GM10266 (cell line): ENCODE data around the gene EMC8.

ENCODE experiments used
- DNase-seq: peaks from one replicate; pipeline ENCODE4 v3.0.0; 2012; ENCODE audit errors: extremely low spot score
- CTCF ChIP-seq: IDR thresholded peaks from 2 replicates; pipeline ENCODE4 v1.5.1; 2012; ENCODE audit warnings: mild to moderate bottlenecking, low read depth; ENCODE audit not compliant: control insufficient read depth, insufficient read depth; ENCODE audit errors: missing control alignments

EMC8 gene

GRCh38 chr16:85781156-85781555, 18.2 kb downstream of the EMC8 start:
- DNase-seq, result no peak
- TF ChIP-seq CTCF, result no peak

GRCh38 chr16:85780281-85780680, 19.1 kb downstream of the EMC8 start:
- DNase-seq, result no peak

GRCh38 chr16:85778873-85779272, 20.5 kb downstream of the EMC8 start:
- no peak for DNase-seq
- no peak for TF ChIP-seq CTCF

More at GRCh38 chr16:85780281-85780680, 19.1 kb downstream of the EMC8 start:
- no peak for TF ChIP-seq CTCF

- no peak for DNase-seq
- TF ChIP-seq CTCF, result no peak
Measured at GRCh38 chr16:85777583-85778310, 21.6 kb downstream of the EMC8 start.

- TF ChIP-seq CTCF, result no peak
- DNase-seq, result no peak
Measured at GRCh38 chr16:85774811-85775210, 24.5 kb downstream of the EMC8 start.

- no peak for TF ChIP-seq CTCF
- no peak for DNase-seq
Measured at GRCh38 chr16:85774136-85774535, 25.2 kb downstream of the EMC8 start.

- TF ChIP-seq CTCF, result no peak
- DNase-seq, result no peak
Measured at GRCh38 chr16:85773044-85773443, 26.3 kb downstream of the EMC8 start.
